Activated B cell treated with CpG ODN at 0.5 μM for 24 hours (primary cell): ENCODE measurements around the gene RGS4. TPM values are rescaled to one million over a fixed set of nuclear protein-coding genes. Genes with fewer than 3 reads are reported as not detected.
"Not testable (repeated sequence)": the region's sequence is repeated elsewhere in the genome, so short reads cannot be mapped to it uniquely, and the experiment has no call there.

Source experiments
- ATAC-seq: fragments of 200-7000 bp; cut with Tn5 transposase; one replicate; pipeline ENCODE4 v1.10.0; 2021; ENCODE audit warnings: low read depth, mild to moderate bottlenecking, moderate library complexity
- CTCF ChIA-PET: fragments of 350-600 bp; sonication (Branson Sonifier 250); formaldehyde crosslinking; loops from one replicate; lab custom pipeline; 2021; ENCODE audit warnings: antibody characterized with exemption; lab: Charles Lee
- POLR2A ChIA-PET: fragments of 350-600 bp; sonication (Branson Sonifier 250); formaldehyde crosslinking; loops from one replicate; lab custom pipeline; 2021; ENCODE audit warnings: antibody characterized with exemption; lab: Charles Lee
- DNase-seq: peaks from one replicate; pipeline ENCODE4 v3.0.0; 2022
- H3K27ac Mint-ChIP-seq: one replicate; pipeline ENCODE4 v1.8.0; 2020; ENCODE audit warnings: mixed read lengths
- H3K27me3 Mint-ChIP-seq: one replicate; pipeline ENCODE4 v1.8.0; 2021; ENCODE audit warnings: mixed read lengths
- H3K36me3 Mint-ChIP-seq: one replicate; pipeline ENCODE4 v1.8.0; 2021; ENCODE audit warnings: low read depth, mixed read lengths
- H3K4me1 Mint-ChIP-seq: one replicate; pipeline ENCODE4 v1.8.0; 2021; ENCODE audit warnings: mixed read lengths
- H3K4me3 Mint-ChIP-seq: one replicate; pipeline ENCODE4 v1.8.0; 2020; ENCODE audit warnings: mild to moderate bottlenecking, mixed read lengths
- H3K9me3 Mint-ChIP-seq: one replicate; pipeline ENCODE4 v1.8.0; 2020; ENCODE audit warnings: mixed read lengths
- CTCF ChIP-seq: fragments of 200-600 bp; IDR thresholded peaks from one replicate; pipeline ENCODE4 v1.8.0; 2022; ENCODE audit warnings: antibody characterized with exemption, mild to moderate bottlenecking
- intact Hi-C: fragments of 100-400 bp; cut with micrococcal nuclease; formaldehyde crosslinking; loops from one replicate; pipeline ENCODE4 v1.15.1; 2024
- total RNA-seq: library from RNA; stranded (reverse); gene quantifications from 2 replicates; pipeline ENCODE4 v1.2.3, GENCODE V29; 2022

The RGS4 gene
- total RNA-seq, 1 donor from 2014 or later, result not detected

- Mint-ChIP-seq H3K4me3 (no peak overlapping the region), H3K9me3 (no peaks in the 10 kb centered on the region), H3K27ac (no peak overlapping the region), H3K36me3 (no peaks in the 10 kb centered on the region), H3K4me1 (no peaks in the 10 kb centered on the region), H3K27me3 (no peaks in the 10 kb centered on the region)
- intact Hi-C loops, result no loop called here
- ATAC-seq (no peak), DNase-seq (no peak)
- ChIA-PET CTCF (no interaction called here), POLR2A (no interaction called here)
- no peak for TF ChIP-seq CTCF
Measured at GRCh38 chr1:163085904-163086268, 16.7 kb downstream of the RGS4 start.

- H3K27ac Mint-ChIP-seq, intact Hi-C loops, H3K4me3 Mint-ChIP-seq, ATAC-seq, H3K9me3 Mint-ChIP-seq, H3K27me3 Mint-ChIP-seq, H3K4me1 Mint-ChIP-seq, H3K36me3 Mint-ChIP-seq, POLR2A ChIA-PET, DNase-seq, CTCF ChIA-PET: not testable (repeated sequence)
Measured at GRCh38 chr1:163089117-163089516, 20.0 kb downstream of the RGS4 start.

GRCh38 chr1:163090321-163090945 is 21.3 kb downstream of the RGS4 start:
- Mint-ChIP-seq H3K27me3 (peaks cover 2% of the 10 kb centered on the region), H3K27ac (no peak overlapping the region), H3K9me3 (no peaks in the 10 kb centered on the region), H3K36me3 (no peaks in the 10 kb centered on the region), H3K4me1 (no peaks in the 10 kb centered on the region), H3K4me3 (no peak overlapping the region)
- no peak for TF ChIP-seq CTCF
- no peak for DNase-seq
- intact Hi-C loops, result no loop called here
- ChIA-PET POLR2A (no interaction called here), CTCF (no interaction called here)
- no peak for ATAC-seq

GRCh38 chr1:163093169-163093568 is 24.0 kb downstream of the RGS4 start:
- H3K4me1 Mint-ChIP-seq, result no peaks in the 10 kb centered on the region
- DNase-seq, result no peak
- no peak overlapping the region for H3K4me3 Mint-ChIP-seq
- ATAC-seq, result no peak
- H3K27me3 Mint-ChIP-seq, result peaks cover 5% of the 10 kb centered on the region
- no peaks in the 10 kb centered on the region for H3K9me3 Mint-ChIP-seq
- H3K36me3 Mint-ChIP-seq, result no peaks in the 10 kb centered on the region
- no peak overlapping the region for H3K27ac Mint-ChIP-seq
- ChIA-PET CTCF (no interaction called here), POLR2A (no interaction called here)
- intact Hi-C loops, result no loop called here
- TF ChIP-seq CTCF, result no peak

- ChIA-PET CTCF (no interaction called here), POLR2A (no interaction called here)
- Mint-ChIP-seq H3K4me1 (no peaks in the 10 kb centered on the region), H3K9me3 (no peaks in the 10 kb centered on the region), H3K27me3 (peaks cover 5% of the 10 kb centered on the region), H3K36me3 (no peaks in the 10 kb centered on the region), H3K27ac (no peak overlapping the region), H3K4me3 (no peak overlapping the region)
- TF ChIP-seq CTCF, result no peak
- no peak for DNase-seq
- no peak for ATAC-seq
- intact Hi-C loops, result no loop called here
Measured at GRCh38 chr1:163093579-163093978, 24.4 kb downstream of the RGS4 start.

- no peak for TF ChIP-seq CTCF
- no peaks in the 10 kb centered on the region for H3K36me3 Mint-ChIP-seq
- H3K27me3 Mint-ChIP-seq, result peaks cover 5% of the 10 kb centered on the region
- intact Hi-C loops, result no loop called here
- H3K9me3 Mint-ChIP-seq, result no peaks in the 10 kb centered on the region
- ChIA-PET POLR2A (no interaction called here), CTCF (no interaction called here)
- no peak overlapping the region for H3K27ac Mint-ChIP-seq
- no peaks in the 10 kb centered on the region for H3K4me1 Mint-ChIP-seq
- no peak for ATAC-seq
- no peak overlapping the region for H3K4me3 Mint-ChIP-seq
- no peak for DNase-seq
Measured at GRCh38 chr1:163094182-163094581, 25.0 kb downstream of the RGS4 start.
